Measurements from ENCODE around the gene NOP14. TPM values are rescaled to one million over a fixed set of nuclear protein-coding genes. Genes with fewer than 3 reads are reported as not detected.

NOP14 gene
- total and polyA plus RNA-seq, 2 donors (not counting 1 experiment from before 2014, with no cell fraction given), result 9.1 to 30.4 TPM

- Mint-ChIP-seq H3K9me3 (ENCODE audit: insufficient read depth) (no peaks in the 10 kb centered on the region), H3K4me3 (no peak overlapping the region)
Observed at GRCh38 chr4:2924765-2925301, 38.4 kb downstream of the NOP14 start.

GRCh38 chr4:2924286-2924685, 38.9 kb downstream of the NOP14 start:
- intact Hi-C loops (cut with micrococcal nuclease), result no loop called here

More at GRCh38 chr4:2924765-2925301, 38.4 kb downstream of the NOP14 start:
- Histone ChIP-seq H3K27ac (ENCODE audit: low read length in 2 of 2) (no peak overlapping the region), H3K79me2 (ENCODE audit: control insufficient read depth, insufficient read depth, low read length) (peaks cover 61% of the 10 kb centered on the region), H3K4me2 (replicated peaks; ENCODE audit: low read depth, low read length, poor library complexity, severe bottlenecking) (no peak overlapping the region), H3K27me3 (replicated peaks in 1 of 4; ENCODE audit: control extremely low read depth in 1 of 4, control insufficient read depth in 3 of 4, insufficient read depth in 4 of 4, low read length in 3 of 4) (no peaks in the 10 kb centered on the region), H2AFZ (ENCODE audit: insufficient read depth, low read depth, low read length, poor library complexity, severe bottlenecking) (no peak overlapping the region), H3K9ac (ENCODE audit: low read length) (no peak overlapping the region), H3K36me3 (replicated peaks in 1 of 2; ENCODE audit: control extremely low read depth in 1 of 2, control insufficient read depth in 1 of 2, extremely low read depth in 1 of 2, insufficient read depth in 2 of 2, low read length in 1 of 2) (peaks cover 0 to 71% of the 10 kb centered on the region in 2 experiments), H3K9me3 (ENCODE audit: control extremely low read depth in 1 of 3, control insufficient read depth in 2 of 3, insufficient read depth in 1 of 3, low read length in 2 of 3) (no peaks in the 10 kb centered on the region), H3K4me1 (ENCODE audit: control insufficient read depth in 2 of 2, insufficient read depth in 2 of 2, low read length in 2 of 2) (peaks cover 13 to 22% of the 10 kb centered on the region in 2 donors), H3K4me3 (ENCODE audit: control extremely low read depth in 1 of 5, extremely low read depth in 1 of 5, insufficient read depth in 1 of 5, low read depth in 2 of 5, low read length in 4 of 5) (no peak overlapping the region), H4K20me1 (ENCODE audit: control insufficient read depth, insufficient read depth, low read length, poor library complexity, severe bottlenecking) (peaks cover 82% of the 10 kb centered on the region)
- TF ChIP-seq EZH2 (IDR thresholded peaks at IDR 0.05; ENCODE audit: borderline replicate concordance, insufficient read depth, low read depth, low read length, poor library complexity, severe bottlenecking), result no peak
- TF ChIP-seq, protein P1, sequence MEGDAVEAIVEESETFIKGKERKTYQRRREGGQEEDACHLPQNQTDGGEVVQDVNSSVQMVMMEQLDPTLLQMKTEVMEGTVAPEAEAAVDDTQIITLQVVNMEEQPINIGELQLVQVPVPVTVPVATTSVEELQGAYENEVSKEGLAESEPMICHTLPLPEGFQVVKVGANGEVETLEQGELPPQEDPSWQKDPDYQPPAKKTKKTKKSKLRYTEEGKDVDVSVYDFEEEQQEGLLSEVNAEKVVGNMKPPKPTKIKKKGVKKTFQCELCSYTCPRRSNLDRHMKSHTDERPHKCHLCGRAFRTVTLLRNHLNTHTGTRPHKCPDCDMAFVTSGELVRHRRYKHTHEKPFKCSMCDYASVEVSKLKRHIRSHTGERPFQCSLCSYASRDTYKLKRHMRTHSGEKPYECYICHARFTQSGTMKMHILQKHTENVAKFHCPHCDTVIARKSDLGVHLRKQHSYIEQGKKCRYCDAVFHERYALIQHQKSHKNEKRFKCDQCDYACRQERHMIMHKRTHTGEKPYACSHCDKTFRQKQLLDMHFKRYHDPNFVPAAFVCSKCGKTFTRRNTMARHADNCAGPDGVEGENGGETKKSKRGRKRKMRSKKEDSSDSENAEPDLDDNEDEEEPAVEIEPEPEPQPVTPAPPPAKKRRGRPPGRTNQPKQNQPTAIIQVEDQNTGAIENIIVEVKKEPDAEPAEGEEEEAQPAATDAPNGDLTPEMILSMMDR (IDR thresholded peaks at IDR 0.05), result no peak
- no peak for DNase-seq
- H3K27me3 Mint-ChIP-seq, result no peaks in the 10 kb centered on the region
- ChIA-PET CTCF (interaction anchor here (3.1 kb wide), 1 partner anchor 14 kb away, joined by 11 read pairs; no protein-coding TSS in a partner anchor), POLR2A (no interaction called here)
- intact Hi-C loops (cut with micrococcal nuclease), result no loop called here
- peaks cover 39% of the 10 kb centered on the region for H3K4me1 Mint-ChIP-seq
- H3K27ac Mint-ChIP-seq, result peak overlapping the region; percentile 50
- no peak for ATAC-seq (ENCODE audit: low read depth)
- WGBS (ENCODE audit: insufficient coverage), result 95% methylated on average over 7 of the region's 7 CpGs

More at GRCh38 chr4:2924286-2924685, 38.9 kb downstream of the NOP14 start:
- Histone ChIP-seq H3K27ac (ENCODE audit: low read length in 2 of 2) (no peak overlapping the region), H3K79me2 (ENCODE audit: control insufficient read depth, insufficient read depth, low read length) (peaks cover 66% of the 10 kb centered on the region), H4K20me1 (ENCODE audit: control insufficient read depth, insufficient read depth, low read length, poor library complexity, severe bottlenecking) (peaks cover 82% of the 10 kb centered on the region), H3K36me3 (replicated peaks in 1 of 2; ENCODE audit: control extremely low read depth in 1 of 2, control insufficient read depth in 1 of 2, extremely low read depth in 1 of 2, insufficient read depth in 2 of 2, low read length in 1 of 2) (peaks cover 0 to 66% of the 10 kb centered on the region in 2 experiments), H2AFZ (ENCODE audit: insufficient read depth, low read depth, low read length, poor library complexity, severe bottlenecking) (no peak overlapping the region), H3K9ac (ENCODE audit: low read length) (no peak overlapping the region), H3K27me3 (replicated peaks in 1 of 4; ENCODE audit: control extremely low read depth in 1 of 4, control insufficient read depth in 3 of 4, insufficient read depth in 4 of 4, low read length in 3 of 4) (no peaks in the 10 kb centered on the region), H3K9me3 (ENCODE audit: control extremely low read depth in 1 of 3, control insufficient read depth in 2 of 3, insufficient read depth in 1 of 3, low read length in 2 of 3) (no peaks in the 10 kb centered on the region), H3K4me3 (ENCODE audit: control extremely low read depth in 1 of 5, extremely low read depth in 1 of 5, insufficient read depth in 1 of 5, low read depth in 2 of 5, low read length in 4 of 5) (no peak overlapping the region), H3K4me1 (ENCODE audit: control insufficient read depth in 2 of 2, insufficient read depth in 2 of 2, low read length in 2 of 2) (peaks cover 15 to 23% of the 10 kb centered on the region in 2 donors), H3K4me2 (replicated peaks; ENCODE audit: low read depth, low read length, poor library complexity, severe bottlenecking) (no peak overlapping the region)
- Mint-ChIP-seq H3K4me3 (no peak overlapping the region), H3K9me3 (ENCODE audit: insufficient read depth) (no peaks in the 10 kb centered on the region), H3K27me3 (no peaks in the 10 kb centered on the region), H3K4me1 (peaks cover 45% of the 10 kb centered on the region), H3K27ac (peak overlapping the region; percentile 50)
- TF ChIP-seq EZH2 (IDR thresholded peaks at IDR 0.05; ENCODE audit: borderline replicate concordance, insufficient read depth, low read depth, low read length, poor library complexity, severe bottlenecking), result no peak
- TF ChIP-seq, protein P1 (IDR thresholded peaks at IDR 0.05), result no peak
- POLR2A ChIA-PET, result interaction anchor here (1.2 kb wide), 1 partner anchor 11 kb away, joined by 3 read pairs; no protein-coding TSS in a partner anchor
- CTCF ChIA-PET, result interaction anchor here (3.1 kb wide), 1 partner anchor 13 kb away, joined by 11 read pairs; no protein-coding TSS in a partner anchor
- DNase-seq (no peak), ATAC-seq (ENCODE audit: low read depth) (no peak)
- WGBS (ENCODE audit: insufficient coverage), result 98% methylated on average over 6 of the region's 8 CpGs
